GM18867 (cell line): ENCODE results near the gene ZRANB2.

Source experiments
- ATAC-seq: cut with Tn5 transposase; IDR thresholded peaks from one replicate; pipeline ENCODE4 v1.9.1; 2021; ENCODE audit warnings: mild to moderate bottlenecking, moderate library complexity; ENCODE audit not compliant: unreplicated experiment

Gene ZRANB2

DNA sequence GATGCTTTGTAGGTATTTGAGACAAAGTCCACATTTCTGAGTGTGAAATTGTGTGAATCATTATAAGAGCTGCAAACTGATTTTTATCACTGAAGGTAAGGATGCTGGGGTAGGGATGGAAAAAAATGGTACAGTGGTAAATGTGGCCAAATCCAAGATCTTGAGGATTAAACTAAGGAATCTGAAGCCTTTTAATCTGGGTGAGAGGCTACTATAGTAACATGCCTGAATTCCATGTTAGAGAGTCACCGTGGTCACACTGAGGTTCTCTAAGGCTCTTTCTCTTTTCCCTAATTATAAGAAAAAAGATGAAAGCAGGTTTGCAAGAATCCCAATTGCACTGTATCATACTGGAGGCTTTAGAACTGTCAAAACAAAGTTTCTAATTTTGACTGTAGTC is 50.8 kb downstream of the ZRANB2 start:
- ATAC-seq = no peak

DNA sequence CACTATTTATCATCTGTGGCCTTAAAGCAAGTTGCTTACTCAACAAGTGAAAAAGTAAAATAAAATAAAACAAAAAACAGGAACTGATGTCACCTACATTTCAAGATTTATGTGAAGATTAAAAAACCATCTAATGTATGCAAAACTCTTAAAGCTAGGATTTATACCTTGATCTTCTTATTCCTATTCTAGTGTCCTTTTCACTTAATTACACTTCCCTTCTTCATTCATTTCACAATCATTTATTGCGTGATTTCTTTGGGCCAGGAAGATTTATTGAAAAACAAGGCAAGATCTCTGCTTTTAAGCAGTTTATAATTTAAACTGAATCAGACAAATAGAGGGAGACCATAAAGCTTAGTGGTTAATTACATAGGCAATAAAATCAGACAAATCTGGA is 51.9 kb downstream of the ZRANB2 start:
- ATAC-seq = no peak

DNA sequence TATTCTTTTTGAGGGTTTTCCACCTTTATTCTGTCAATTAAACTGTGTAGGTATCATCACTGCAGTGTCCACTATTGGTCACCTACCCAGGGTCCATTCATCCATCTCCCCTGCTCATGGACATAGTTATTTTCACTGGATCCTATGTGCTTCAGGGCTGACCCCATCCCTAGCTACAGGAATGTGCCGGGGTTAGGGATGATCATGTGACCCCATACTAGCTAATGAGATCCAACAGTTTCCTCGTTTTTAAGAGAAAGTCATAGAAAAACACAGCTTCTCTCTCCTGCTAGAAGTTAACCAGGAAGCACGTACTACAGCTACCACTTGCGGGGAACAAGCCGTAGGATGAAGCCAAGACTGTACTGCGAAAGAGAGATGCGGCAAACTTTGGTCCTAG is 52.8 kb downstream of the ZRANB2 start:
- no peak for ATAC-seq

DNA sequence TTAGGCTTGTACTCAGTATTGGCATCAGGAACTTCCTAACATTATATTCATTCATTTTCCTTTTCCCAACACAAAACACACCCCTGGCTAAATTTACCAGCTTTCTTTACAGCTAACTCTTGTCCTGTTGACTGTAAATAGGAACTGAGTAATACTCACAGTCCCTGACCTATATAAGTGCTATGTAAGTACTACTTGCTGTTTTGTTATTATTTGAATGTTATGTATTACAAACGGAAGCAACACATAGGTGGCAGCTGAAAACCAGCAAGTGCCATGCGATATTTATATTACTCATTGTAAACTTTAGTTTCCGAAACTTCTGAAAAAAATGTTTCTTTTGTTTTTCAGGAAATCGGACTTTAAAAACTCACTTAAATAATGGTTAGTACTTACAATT is 54.7 kb downstream of the ZRANB2 start:
- no peak for ATAC-seq

DNA sequence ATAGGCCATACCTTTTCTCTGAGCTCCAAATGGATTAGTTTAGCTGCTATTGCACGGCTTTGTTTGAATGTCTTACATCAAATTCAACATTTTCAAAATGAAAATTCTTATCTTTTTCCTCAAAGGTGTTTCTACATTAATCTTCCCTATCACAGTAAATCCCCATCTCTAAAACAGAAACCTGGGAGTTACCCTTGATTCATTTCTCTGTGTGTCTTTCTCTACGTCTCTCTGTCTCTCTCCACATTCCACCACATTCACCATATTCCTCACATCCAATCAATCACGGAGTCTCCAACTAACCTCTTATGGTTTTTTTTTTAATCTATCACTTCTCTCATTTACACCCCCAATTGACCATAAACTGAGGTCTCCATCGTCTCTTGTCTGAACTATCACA is 57.3 kb downstream of the ZRANB2 start:
- no peak for ATAC-seq

DNA sequence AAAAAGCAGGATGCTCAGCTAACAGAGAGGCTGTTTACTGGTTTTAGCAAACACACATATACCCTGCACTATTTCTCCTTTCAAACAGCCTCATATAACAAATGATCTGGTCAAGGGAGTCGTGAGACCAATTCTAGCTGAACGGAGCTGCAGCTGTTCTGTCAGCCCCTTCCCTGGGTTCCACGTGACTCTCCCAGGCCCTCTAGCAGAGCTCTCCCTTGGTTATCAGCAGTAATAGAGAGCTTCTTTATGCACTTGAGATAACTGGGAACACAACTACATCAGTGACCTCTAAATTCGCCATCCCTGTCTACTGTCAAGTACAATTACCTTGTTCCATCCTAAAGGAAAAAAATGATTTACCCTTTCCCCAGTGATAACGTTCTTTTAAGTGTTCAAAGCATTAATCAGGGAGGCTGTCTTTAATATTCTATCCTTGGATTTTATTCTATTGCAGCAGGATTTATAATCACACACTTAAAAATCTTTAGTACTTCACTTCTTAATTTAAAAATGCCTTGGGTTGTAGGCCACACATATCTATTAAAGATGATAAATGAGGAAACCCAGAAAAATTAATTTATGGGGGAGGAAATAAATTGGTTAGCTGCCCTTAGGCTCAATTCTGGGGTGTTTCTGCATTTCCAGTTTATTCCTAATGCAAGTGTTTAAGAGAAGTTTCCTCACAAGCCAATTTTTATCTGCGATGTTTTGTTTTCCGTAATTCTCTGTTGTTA is 61.4 kb downstream of the ZRANB2 start:
- no peak for ATAC-seq

DNA sequence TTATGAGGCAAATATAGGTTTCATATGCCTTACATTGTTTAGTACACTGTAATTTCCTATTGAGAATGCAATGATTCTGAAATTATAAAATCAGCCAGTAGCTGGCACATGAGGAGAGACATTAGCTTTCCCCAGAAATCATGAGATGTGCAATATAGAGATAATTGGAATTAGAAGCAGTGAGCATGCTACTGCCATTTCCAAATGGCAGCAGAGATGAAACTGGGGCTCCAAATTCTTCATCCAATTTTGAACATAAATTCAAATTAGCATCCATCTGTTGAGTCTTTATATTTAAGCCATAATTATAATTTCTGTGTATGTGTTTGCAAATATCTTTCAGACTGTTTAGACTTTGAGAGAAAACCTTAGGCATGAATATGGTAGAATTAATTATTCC is 62.0 kb downstream of the ZRANB2 start:
- ATAC-seq = no peak

DNA sequence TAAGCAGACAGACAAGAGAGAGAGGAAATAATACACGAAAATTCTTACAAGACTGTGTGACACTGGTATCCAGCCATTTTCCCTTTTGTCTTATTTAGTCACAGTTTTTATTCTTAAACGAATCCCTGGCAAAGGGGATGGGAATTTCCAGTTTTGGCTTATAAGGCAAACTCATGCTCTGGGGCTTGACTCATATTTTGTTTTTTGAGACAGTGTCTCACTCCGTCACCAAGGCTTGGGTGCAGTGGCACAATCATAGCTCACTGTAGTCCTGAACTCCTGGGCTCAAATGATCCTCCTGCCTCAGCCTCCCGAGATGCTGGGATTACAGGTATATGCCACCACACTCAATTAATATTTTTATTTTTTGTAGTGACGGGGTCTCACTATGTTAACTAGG is 65.1 kb downstream of the ZRANB2 start:
- ATAC-seq = no peak

DNA sequence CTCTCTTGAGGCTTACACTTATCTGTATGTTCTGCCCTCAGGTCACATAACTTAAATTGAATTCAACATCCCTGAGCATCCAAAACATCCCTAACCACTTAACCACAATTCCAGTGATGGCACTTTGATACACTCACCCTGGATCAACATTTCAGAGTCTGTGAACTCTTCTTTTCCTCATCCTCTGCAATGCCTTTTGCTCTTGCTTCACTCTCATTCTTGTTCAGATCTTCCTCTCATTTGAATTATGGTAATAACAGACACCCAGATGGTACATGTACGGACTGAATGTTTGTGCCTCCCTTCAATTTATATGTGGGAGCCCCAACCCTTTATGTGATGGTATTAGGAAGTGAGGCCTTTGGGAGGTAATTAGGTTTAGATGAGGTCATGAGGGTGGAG is 66.7 kb downstream of the ZRANB2 start:
- ATAC-seq = no peak
